ENCODE data around the gene CLIC2. TPM values are rescaled to one million over a fixed set of nuclear protein-coding genes. Genes with fewer than 3 reads are reported as not detected.

The CLIC2 gene
- total and polyA plus RNA-seq, 4 donors, result 24.6 to 31.5 (median 26.4) TPM

DNA sequence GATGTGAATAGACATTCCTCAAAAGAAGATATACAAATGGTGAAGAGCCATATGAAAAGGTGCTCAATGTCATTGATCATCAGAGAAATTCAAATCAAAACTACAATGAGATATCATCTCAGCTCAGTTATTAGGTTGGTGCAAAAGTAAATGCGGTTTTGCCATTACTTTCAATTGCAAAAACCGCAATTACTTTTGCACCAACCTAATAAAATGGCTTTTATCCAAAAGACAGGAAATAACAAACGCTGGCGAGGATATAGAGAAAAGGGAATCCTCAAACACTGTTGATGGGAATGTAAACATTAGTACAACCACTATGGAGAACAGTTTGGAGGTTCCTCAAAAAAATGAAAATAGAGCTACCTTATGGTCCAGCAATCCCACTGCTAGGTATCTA lies 5.1 kb downstream of the CLIC2 start:
- H3K4me1 ChIP-seq (ENCODE audit: control insufficient read depth in 5 of 5, insufficient read depth in 5 of 5, low read length in 5 of 5), result no peaks in the 10 kb centered on the region
- WGBS, 2 donors, result 42 to 72% methylated on average over 4 of the region's 4 CpGs
- H3K4me3 ChIP-seq, result no peak overlapping the region
- no peak overlapping the region for H3K27ac ChIP-seq (ENCODE audit: low read depth in 1 of 2, low read length in 1 of 2)
- TF ChIP-seq, protein P1, sequence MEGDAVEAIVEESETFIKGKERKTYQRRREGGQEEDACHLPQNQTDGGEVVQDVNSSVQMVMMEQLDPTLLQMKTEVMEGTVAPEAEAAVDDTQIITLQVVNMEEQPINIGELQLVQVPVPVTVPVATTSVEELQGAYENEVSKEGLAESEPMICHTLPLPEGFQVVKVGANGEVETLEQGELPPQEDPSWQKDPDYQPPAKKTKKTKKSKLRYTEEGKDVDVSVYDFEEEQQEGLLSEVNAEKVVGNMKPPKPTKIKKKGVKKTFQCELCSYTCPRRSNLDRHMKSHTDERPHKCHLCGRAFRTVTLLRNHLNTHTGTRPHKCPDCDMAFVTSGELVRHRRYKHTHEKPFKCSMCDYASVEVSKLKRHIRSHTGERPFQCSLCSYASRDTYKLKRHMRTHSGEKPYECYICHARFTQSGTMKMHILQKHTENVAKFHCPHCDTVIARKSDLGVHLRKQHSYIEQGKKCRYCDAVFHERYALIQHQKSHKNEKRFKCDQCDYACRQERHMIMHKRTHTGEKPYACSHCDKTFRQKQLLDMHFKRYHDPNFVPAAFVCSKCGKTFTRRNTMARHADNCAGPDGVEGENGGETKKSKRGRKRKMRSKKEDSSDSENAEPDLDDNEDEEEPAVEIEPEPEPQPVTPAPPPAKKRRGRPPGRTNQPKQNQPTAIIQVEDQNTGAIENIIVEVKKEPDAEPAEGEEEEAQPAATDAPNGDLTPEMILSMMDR (IDR thresholded peaks at IDR 0.05; ENCODE audit: control extremely low read depth, extremely low read depth), result no peak
- ATAC-seq (ENCODE audit: insufficient read depth, low FRiP score), result no peak
- H3K27me3 ChIP-seq (ENCODE audit: control insufficient read depth in 3 of 3, insufficient read depth in 3 of 3, low read length in 2 of 3), result no peaks in the 10 kb centered on the region
- no peaks in the 10 kb centered on the region for H3K36me3 ChIP-seq (ENCODE audit: control insufficient read depth in 4 of 4, insufficient read depth in 4 of 4, low read length in 4 of 4)
- no peak overlapping the region for H3K9ac ChIP-seq (ENCODE audit: insufficient read depth in 1 of 2, low read length in 2 of 2)
- DNase-seq, result no peak
- H3K9me3 ChIP-seq (ENCODE audit: control insufficient read depth in 4 of 4, insufficient read depth in 3 of 4, low read length in 3 of 4), result no peaks in the 10 kb centered on the region

DNA sequence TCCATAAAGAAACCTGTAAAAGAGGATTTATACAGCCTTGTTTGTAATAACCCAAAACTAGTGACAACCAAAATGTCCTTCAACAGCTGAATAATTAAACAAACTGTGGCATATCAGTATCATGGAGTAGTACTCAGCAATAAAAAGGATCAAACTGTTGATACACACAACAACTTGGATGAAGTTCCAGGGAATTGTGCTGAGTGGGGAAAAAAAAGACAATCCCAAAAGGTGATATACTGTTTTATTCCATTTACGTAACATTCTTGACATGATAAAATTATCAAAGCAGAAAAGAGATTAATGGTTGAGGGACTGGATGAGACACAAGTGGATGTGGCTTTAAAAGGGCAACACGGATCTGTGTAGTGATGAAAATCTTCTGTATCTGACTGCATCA lies 7.8 kb downstream of the CLIC2 start:
- no peaks in the 10 kb centered on the region for H3K27me3 ChIP-seq (ENCODE audit: control insufficient read depth in 3 of 3, insufficient read depth in 3 of 3, low read length in 2 of 3)
- H3K9ac ChIP-seq (ENCODE audit: insufficient read depth in 1 of 2, low read length in 2 of 2), result no peak overlapping the region
- H3K27ac ChIP-seq (ENCODE audit: low read depth in 1 of 2, low read length in 1 of 2), result no peak overlapping the region
- 73 to 98% methylated on average over 2 of the region's 2 CpGs for WGBS, 2 donors
- TF ChIP-seq, protein P1 (IDR thresholded peaks at IDR 0.05; ENCODE audit: control extremely low read depth, extremely low read depth), result no peak
- ATAC-seq (ENCODE audit: insufficient read depth, low FRiP score) (no peak), DNase-seq (no peak)
- H3K4me3 ChIP-seq, result no peak overlapping the region
- no peaks in the 10 kb centered on the region for H3K36me3 ChIP-seq (ENCODE audit: control insufficient read depth in 4 of 4, insufficient read depth in 4 of 4, low read length in 4 of 4)
- H3K4me1 ChIP-seq (ENCODE audit: control insufficient read depth in 5 of 5, insufficient read depth in 5 of 5, low read length in 5 of 5), result no peaks in the 10 kb centered on the region
- no peaks in the 10 kb centered on the region for H3K9me3 ChIP-seq (ENCODE audit: control insufficient read depth in 4 of 4, insufficient read depth in 3 of 4, low read length in 3 of 4)

DNA sequence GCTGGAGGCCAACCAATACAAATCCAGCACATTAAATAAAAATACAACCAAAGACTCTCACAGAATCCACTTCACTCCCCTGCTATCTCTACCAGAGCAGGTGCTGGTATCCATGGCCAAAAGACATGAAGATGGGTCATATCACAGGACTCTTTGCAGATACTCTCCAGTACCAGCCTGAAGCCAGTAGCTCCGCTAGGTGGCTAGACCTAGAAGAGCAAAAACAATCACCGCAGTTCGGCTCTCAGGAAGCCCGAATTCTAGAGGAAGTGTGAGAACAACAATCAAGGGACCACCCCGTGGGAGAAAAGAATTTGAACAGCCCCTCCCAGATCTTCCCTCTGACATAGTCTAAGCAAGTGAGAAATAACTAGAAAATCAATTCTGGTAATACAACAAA lies 20.2 kb downstream of the CLIC2 start:
- Histone ChIP-seq H3K27ac (ENCODE audit: low read depth in 1 of 2, low read length in 1 of 2) (no peak overlapping the region), H3K4me3 (no peak overlapping the region), H3K27me3 (ENCODE audit: control insufficient read depth in 3 of 3, insufficient read depth in 3 of 3, low read length in 2 of 3) (no peaks in the 10 kb centered on the region), H3K4me1 (ENCODE audit: control insufficient read depth in 5 of 5, insufficient read depth in 5 of 5, low read length in 5 of 5) (no peaks in the 10 kb centered on the region), H3K9me3 (ENCODE audit: control insufficient read depth in 4 of 4, insufficient read depth in 3 of 4, low read length in 3 of 4) (peaks cover 0 to 9% (median 2%) of the 10 kb centered on the region in 4 donors), H3K9ac (ENCODE audit: insufficient read depth in 1 of 2, low read length in 2 of 2) (no peak overlapping the region), H3K36me3 (ENCODE audit: control insufficient read depth in 4 of 4, insufficient read depth in 4 of 4, low read length in 4 of 4) (no peaks in the 10 kb centered on the region)
- ATAC-seq (ENCODE audit: insufficient read depth, low FRiP score), result no peak
- 63 to 69% methylated on average over 5 of the region's 5 CpGs for WGBS, 2 donors
- DNase-seq, result no peak
- TF ChIP-seq, protein P1 (IDR thresholded peaks at IDR 0.05; ENCODE audit: control extremely low read depth, extremely low read depth), result no peak

DNA sequence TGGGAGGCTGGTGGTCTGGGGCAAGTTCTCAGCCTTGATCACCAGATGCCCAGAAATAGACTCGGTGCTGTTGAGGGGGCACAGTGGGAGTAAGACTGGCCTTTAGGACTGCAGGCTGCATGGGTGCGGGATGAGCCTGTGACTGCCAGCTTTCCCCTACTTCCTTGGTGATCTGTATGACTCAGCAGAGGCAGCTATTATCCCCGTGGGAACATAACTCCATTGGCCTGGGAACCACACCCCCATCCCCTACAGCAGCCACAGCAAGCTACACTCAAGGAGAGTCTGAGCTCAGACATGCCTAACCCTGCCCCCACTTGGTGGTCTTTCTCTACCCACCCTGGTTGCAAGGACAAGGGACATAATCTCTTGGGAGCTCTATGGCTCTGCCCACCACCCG lies 20.6 kb downstream of the CLIC2 start:
- peaks cover 0 to 10% (median 2%) of the 10 kb centered on the region in 4 donors for H3K9me3 ChIP-seq (ENCODE audit: control insufficient read depth in 4 of 4, insufficient read depth in 3 of 4, low read length in 3 of 4)
- no peak overlapping the region for H3K4me3 ChIP-seq
- H3K27ac ChIP-seq (ENCODE audit: low read depth in 1 of 2, low read length in 1 of 2), result no peak overlapping the region
- WGBS, 2 donors, result 78 to 93% methylated on average over 4 of the region's 4 CpGs
- TF ChIP-seq, protein P1 (IDR thresholded peaks at IDR 0.05; ENCODE audit: control extremely low read depth, extremely low read depth), result no peak
- H3K36me3 ChIP-seq (ENCODE audit: control insufficient read depth in 4 of 4, insufficient read depth in 4 of 4, low read length in 4 of 4), result no peaks in the 10 kb centered on the region
- H3K4me1 ChIP-seq (ENCODE audit: control insufficient read depth in 5 of 5, insufficient read depth in 5 of 5, low read length in 5 of 5), result no peaks in the 10 kb centered on the region
- no peak overlapping the region for H3K9ac ChIP-seq (ENCODE audit: insufficient read depth in 1 of 2, low read length in 2 of 2)
- no peaks in the 10 kb centered on the region for H3K27me3 ChIP-seq (ENCODE audit: control insufficient read depth in 3 of 3, insufficient read depth in 3 of 3, low read length in 2 of 3)
- no peak for ATAC-seq (ENCODE audit: insufficient read depth, low FRiP score)
- no peak for DNase-seq

Measured in lung (tissue), 12 donors.